SK-N-SH (cell line): Measurements from ENCODE around the gene MCC.

Experiments used
- ELF1 ChIP-seq: IDR thresholded peaks from 2 replicates; pipeline ENCODE4 v1.4.0; 2012
- EZH2phosphoT487 ChIP-seq: fragments of 200-600 bp; sonication (generic); IDR thresholded peaks from 2 replicates; pipeline ENCODE4 v1.6.1; 2017; ENCODE audit warnings: low read depth, mixed run types, mild to moderate bottlenecking, antibody characterized with exemption, moderate library complexity, borderline replicate concordance
- FOXM1 ChIP-seq: IDR thresholded peaks from 2 replicates; pipeline ENCODE4 v1.4.0; 2012; ENCODE audit warnings: low read depth, mild to moderate bottlenecking
- GABPA ChIP-seq: IDR thresholded peaks from 2 replicates; pipeline ENCODE4 v1.4.0; 2012; ENCODE audit warnings: low read depth, mild to moderate bottlenecking
- NRF1 ChIP-seq: IDR thresholded peaks from 2 replicates; pipeline ENCODE4 v1.6.1; 2012; ENCODE audit warnings: low read depth, mild to moderate bottlenecking, low read length
- POLR2AphosphoS5 ChIP-seq: IDR thresholded peaks from 2 replicates; pipeline ENCODE4 v1.6.1; 2012; ENCODE audit warnings: low read depth, low read length
- RAD21 ChIP-seq: IDR thresholded peaks from 2 replicates; pipeline ENCODE4 v1.6.1; 2012; ENCODE audit warnings: mild to moderate bottlenecking, low read length
- SIN3A ChIP-seq: IDR thresholded peaks from 2 replicates; pipeline ENCODE4 v1.6.1; 2012; ENCODE audit warnings: low read depth, mild to moderate bottlenecking, low read length, moderate library complexity, borderline replicate concordance
- TAF1 ChIP-seq: IDR thresholded peaks from 2 replicates; pipeline ENCODE4 v1.6.1; 2012; ENCODE audit warnings: low read depth, mild to moderate bottlenecking, low read length, moderate library complexity, borderline replicate concordance
- TEAD4 ChIP-seq: IDR thresholded peaks from 2 replicates; pipeline ENCODE4 v1.4.0; 2012; ENCODE audit warnings: mild to moderate bottlenecking, borderline replicate concordance; ENCODE audit not compliant: insufficient read depth
- YY1 ChIP-seq: IDR thresholded peaks from 2 replicates; pipeline ENCODE4 v1.4.0; 2012; ENCODE audit warnings: low read depth, mild to moderate bottlenecking
- TF ChIP-seq, protein P1 (sequence below): fragments of 200-600 bp; sonication (generic); IDR thresholded peaks from 2 replicates; pipeline ENCODE4 v1.6.1; 2017; ENCODE audit warnings: antibody characterized with exemption, mild to moderate bottlenecking, moderate library complexity
- TF ChIP-seq, protein P2 (sequence below): fragments of 150-350 bp; IDR thresholded peaks from 2 replicates; pipeline ENCODE4 v1.6.1; 2017; ENCODE audit warnings: antibody characterized with exemption, low read length, low read depth, borderline replicate concordance

GRCh38 chr5:113230711-113231652, 257.3 kb downstream of the MCC start:
- TF ChIP-seq GABPA (no peak), FOXM1 (no peak), TAF1 (no peak), POLR2AphosphoS5 (no peak), TEAD4 (no peak), SIN3A (no peak), ELF1 (no peak), YY1 (no peak), NRF1 (no peak), RAD21 (no peak), EZH2phosphoT487 (no peak)
- TF ChIP-seq, protein P1, sequence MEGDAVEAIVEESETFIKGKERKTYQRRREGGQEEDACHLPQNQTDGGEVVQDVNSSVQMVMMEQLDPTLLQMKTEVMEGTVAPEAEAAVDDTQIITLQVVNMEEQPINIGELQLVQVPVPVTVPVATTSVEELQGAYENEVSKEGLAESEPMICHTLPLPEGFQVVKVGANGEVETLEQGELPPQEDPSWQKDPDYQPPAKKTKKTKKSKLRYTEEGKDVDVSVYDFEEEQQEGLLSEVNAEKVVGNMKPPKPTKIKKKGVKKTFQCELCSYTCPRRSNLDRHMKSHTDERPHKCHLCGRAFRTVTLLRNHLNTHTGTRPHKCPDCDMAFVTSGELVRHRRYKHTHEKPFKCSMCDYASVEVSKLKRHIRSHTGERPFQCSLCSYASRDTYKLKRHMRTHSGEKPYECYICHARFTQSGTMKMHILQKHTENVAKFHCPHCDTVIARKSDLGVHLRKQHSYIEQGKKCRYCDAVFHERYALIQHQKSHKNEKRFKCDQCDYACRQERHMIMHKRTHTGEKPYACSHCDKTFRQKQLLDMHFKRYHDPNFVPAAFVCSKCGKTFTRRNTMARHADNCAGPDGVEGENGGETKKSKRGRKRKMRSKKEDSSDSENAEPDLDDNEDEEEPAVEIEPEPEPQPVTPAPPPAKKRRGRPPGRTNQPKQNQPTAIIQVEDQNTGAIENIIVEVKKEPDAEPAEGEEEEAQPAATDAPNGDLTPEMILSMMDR = no peak
- TF ChIP-seq, protein P2, sequence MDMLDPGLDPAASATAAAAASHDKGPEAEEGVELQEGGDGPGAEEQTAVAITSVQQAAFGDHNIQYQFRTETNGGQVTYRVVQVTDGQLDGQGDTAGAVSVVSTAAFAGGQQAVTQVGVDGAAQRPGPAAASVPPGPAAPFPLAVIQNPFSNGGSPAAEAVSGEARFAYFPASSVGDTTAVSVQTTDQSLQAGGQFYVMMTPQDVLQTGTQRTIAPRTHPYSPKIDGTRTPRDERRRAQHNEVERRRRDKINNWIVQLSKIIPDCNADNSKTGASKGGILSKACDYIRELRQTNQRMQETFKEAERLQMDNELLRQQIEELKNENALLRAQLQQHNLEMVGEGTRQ = no peak
